ENCODE data around the gene SEM1.

SEM1 gene

GRCh38 chr7:96676919-96677318 is 32.7 kb downstream of the SEM1 start:
- no peak overlapping the region for H3K4me3 ChIP-seq (ENCODE audit: low read depth, low read length)
- no peak for DNase-seq (ENCODE audit: low read depth)
- no peak for TF ChIP-seq CTCF (IDR thresholded peaks at IDR 0.05; ENCODE audit: insufficient read depth, low read depth, low read length, missing control alignments)

- no peak overlapping the region for H3K4me3 ChIP-seq (ENCODE audit: low read depth, low read length)
- TF ChIP-seq CTCF (IDR thresholded peaks at IDR 0.05; ENCODE audit: insufficient read depth, low read depth, low read length, missing control alignments): no peak
- no peak for DNase-seq (ENCODE audit: low read depth)
Observed at GRCh38 chr7:96675548-96675947, 34.1 kb downstream of the SEM1 start.

- no peak for DNase-seq (ENCODE audit: low read depth)
- no peak for TF ChIP-seq CTCF (IDR thresholded peaks at IDR 0.05; ENCODE audit: insufficient read depth, low read depth, low read length, missing control alignments)
- H3K4me3 ChIP-seq (ENCODE audit: low read depth, low read length): no peak overlapping the region
Observed at GRCh38 chr7:96674565-96674964, 35.1 kb downstream of the SEM1 start.

GRCh38 chr7:96671854-96672253 is 37.8 kb downstream of the SEM1 start:
- no peak overlapping the region for H3K4me3 ChIP-seq (ENCODE audit: low read depth, low read length)
- no peak for DNase-seq (ENCODE audit: low read depth)
- TF ChIP-seq CTCF (IDR thresholded peaks at IDR 0.05; ENCODE audit: insufficient read depth, low read depth, low read length, missing control alignments): no peak

GRCh38 chr7:96670338-96671289 is 39.0 kb downstream of the SEM1 start:
- H3K4me3 ChIP-seq (ENCODE audit: low read depth, low read length): no peak overlapping the region
- no peak for TF ChIP-seq CTCF (IDR thresholded peaks at IDR 0.05; ENCODE audit: insufficient read depth, low read depth, low read length, missing control alignments)
- DNase-seq (ENCODE audit: low read depth): no peak

GRCh38 chr7:96669812-96670211 is 39.8 kb downstream of the SEM1 start:
- no peak for DNase-seq (ENCODE audit: low read depth)
- no peak for TF ChIP-seq CTCF (IDR thresholded peaks at IDR 0.05; ENCODE audit: insufficient read depth, low read depth, low read length, missing control alignments)

More at GRCh38 chr7:96669812-96670211, 39.8 kb downstream of the SEM1 start:
- H3K4me3 ChIP-seq (ENCODE audit: low read depth, low read length): no peak overlapping the region

Measured in GM12865 (cell line).